HG02970 (cell line): ENCODE data around the gene LIN7C.

Experiments used
- ATAC-seq: cut with Tn5 transposase; IDR thresholded peaks from one replicate; pipeline ENCODE4 v1.9.1; 2021; ENCODE audit warnings: mild to moderate bottlenecking, moderate library complexity, moderate number of reproducible peaks; ENCODE audit not compliant: unreplicated experiment, low FRiP score

Gene LIN7C

DNA sequence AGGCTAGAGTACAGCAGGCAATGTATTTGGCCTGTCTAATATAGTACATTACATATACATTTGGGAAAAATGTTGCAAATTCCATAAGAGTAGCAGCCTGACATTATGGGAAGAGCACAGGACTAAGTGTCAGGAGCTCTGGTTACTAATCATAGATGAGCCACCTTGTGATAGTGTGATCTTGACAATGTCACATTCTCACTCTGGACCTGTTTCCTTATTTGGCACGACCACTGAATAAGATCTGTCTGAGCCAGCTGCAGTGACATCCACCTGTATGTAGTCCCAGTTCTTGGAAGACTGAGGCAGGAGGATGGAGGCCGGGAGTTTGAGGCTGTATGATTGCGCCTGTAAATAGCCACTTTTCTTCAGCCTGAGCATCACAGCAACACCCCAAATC, 5.7 kb upstream of the LIN7C start:
- ATAC-seq: no peak

DNA sequence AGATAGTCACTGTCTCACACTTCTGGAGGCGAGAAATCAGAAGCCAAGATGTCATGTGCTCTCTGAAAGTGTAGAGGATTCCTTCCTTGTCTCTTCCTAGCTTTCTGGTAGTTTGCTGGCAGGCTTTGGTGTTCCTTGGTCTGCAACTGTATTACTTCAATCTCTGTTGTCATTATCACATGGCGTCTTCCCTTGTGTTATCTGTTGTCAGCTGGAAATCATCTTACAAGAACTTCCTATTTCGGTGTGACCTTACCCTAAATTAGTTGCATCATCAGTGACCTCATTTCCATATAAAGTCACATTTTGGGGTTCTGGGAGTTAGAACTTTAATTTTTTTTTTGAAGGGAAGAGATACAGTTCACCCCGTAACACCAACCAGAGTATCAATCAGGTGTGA, 3.3 kb upstream of the LIN7C start:
- no peak for ATAC-seq

- ATAC-seq: no peak
Measured at GRCh38 chr11:27507557-27508322, 1.2 kb upstream of the LIN7C start.

- ATAC-seq: no peak
Measured at GRCh38 chr11:27505781-27506180, 788 bp downstream of the LIN7C start.

- ATAC-seq: no peak
Measured at GRCh38 chr11:27504205-27504604, 2.4 kb downstream of the LIN7C start.

DNA sequence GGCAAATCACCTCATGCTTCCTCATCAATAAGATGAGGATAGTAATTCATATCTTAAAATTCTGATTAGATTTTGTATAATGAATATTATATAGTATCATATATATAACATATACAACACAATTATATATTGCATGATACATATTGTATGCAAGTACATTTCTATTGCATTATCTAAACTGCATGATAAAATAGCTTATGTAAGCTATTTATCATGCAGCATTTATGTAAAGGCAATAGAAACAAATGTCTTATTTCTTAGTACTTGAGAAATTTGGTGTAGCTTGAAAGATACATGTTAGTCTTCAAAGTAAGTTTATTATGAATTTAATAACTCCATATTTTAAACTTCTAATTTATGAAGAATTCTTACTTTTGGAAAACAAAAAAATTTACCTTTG, 5.5 kb downstream of the LIN7C start:
- ATAC-seq: no peak

DNA sequence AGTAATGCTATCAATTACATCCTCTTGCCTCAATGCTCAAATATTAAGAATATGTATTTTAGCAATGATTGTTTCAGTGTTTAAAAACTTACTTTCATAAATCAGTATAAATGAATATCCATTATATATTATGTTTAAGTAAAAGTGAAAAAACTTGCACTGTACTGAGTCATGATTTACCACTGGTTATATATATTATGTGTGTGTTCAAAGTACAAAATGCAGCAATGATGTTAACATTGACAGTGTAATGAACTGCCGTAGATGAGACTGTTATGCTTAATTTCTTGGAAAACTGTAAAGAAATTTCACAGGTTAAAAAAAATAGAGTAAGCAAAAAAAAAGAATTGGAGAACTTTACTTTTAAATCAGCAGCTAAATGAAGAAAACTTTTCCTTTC, 8.7 kb downstream of the LIN7C start:
- ATAC-seq: no peak

GRCh38 chr11:27497284-27497866, 9.2 kb downstream of the LIN7C start:
- ATAC-seq: no peak

GRCh38 chr11:27496461-27496860, 10.1 kb downstream of the LIN7C start:
- no peak for ATAC-seq

GRCh38 chr11:27495710-27496300, 10.8 kb downstream of the LIN7C start:
- no peak for ATAC-seq

DNA sequence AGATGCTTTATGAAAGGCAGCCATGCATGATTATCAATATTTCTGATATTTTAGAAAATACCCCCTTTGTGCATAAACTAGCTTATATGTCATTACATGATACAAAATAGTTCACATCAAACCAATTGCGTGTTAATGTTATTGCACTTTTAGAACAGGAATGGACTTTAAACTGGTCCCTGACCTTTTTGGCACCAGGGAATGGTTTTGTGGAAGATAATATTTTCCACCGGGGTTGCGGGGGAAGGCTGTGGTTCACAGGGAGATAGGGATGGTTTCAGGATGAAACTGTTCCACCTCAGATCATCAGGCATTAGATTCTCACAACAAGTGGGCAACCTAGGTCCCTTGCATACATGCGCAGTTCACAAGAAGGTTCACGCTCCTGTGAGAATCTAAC, 17.5 kb downstream of the LIN7C start:
- no peak for ATAC-seq

DNA sequence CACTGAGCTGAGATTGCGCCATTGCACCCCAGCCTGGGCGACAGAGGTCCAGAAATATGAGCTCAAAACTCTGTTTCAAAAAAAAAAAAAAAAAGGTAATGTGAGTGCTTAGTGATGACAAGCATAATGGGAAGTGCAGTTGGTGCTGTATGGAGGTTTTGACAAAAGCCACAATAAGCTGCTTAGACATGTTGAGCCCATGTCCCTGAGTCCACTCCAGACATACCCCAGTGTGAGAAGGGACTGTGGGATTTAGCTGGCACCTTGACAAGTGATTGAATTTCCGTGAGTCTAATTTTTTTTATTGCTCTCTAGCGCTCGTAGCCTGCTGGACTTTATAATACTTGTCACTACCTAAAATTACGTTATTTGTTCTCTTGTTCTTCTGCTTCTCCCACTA, 18.9 kb downstream of the LIN7C start:
- no peak for ATAC-seq

- ATAC-seq: no peak
Measured at GRCh38 chr11:27485930-27486773, 20.4 kb downstream of the LIN7C start.

DNA sequence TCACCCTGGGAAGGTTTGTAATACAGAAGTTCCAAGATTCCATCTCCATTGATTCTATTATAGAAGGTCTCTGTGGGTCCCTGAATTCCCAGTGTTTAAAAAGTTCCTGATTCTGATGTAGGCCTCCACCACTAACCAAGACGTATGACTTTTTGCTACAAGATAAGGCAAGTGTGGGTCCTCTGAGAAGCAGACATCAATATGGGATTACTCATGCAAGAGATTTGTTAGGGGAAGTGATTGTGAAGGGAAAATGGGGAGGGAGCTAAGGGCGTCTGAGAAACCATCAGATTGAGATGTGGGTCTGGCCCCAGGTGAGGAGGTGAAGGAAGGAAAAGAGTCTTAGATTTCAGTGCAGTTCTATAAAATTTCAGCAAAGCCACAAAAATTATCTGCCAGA, 23.8 kb downstream of the LIN7C start:
- ATAC-seq: no peak

- no peak for ATAC-seq
Measured at GRCh38 chr11:27481992-27482391, 24.6 kb downstream of the LIN7C start.

DNA sequence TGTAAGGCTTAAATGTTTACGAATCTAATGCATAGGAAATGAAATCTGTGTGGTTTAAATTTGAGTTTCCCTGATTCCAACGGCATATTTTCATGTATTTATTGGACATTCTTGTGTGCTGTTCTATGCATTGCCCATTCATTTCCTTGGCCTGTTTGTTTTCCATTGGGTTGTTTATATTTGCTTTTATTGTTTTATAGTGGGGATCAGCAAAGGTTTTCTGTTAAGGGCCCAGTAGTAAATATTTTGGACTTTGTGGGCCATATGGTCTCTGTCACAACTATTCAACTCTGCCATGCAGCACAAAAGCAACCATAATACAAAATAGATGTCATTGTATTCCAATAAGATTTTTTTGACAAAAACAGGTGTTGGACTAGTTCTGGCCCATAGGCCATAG, 28.7 kb downstream of the LIN7C start:
- no peak for ATAC-seq

GRCh38 chr11:27477243-27477642, 29.3 kb downstream of the LIN7C start:
- no peak for ATAC-seq

GRCh38 chr11:27475622-27476021, 30.9 kb downstream of the LIN7C start:
- no peak for ATAC-seq

- no peak for ATAC-seq
Measured at GRCh38 chr11:27473017-27473406, 33.6 kb downstream of the LIN7C start.

- peak; percentile 68 for ATAC-seq
Measured at GRCh38 chr11:27472398-27473016, 34.1 kb downstream of the LIN7C start, which contains the start of gene LGR4. LGR4 (minus strand) TSS chr11:27472790; CDS start chr11:27472302, 488 bp downstream.
